WI38 (cell line): Measurements from ENCODE around the gene LKAAEAR1.

Experiments
- H3K4me3 ChIP-seq: 2 replicates; pipeline ENCODE4 v1.5.1; 2011; ENCODE audit warnings: low read depth, mild to moderate bottlenecking, control low read depth, low read length
- CTCF ChIP-seq: IDR thresholded peaks from 2 replicates; pipeline ENCODE4 v1.5.1; 2012; ENCODE audit warnings: low read depth, mild to moderate bottlenecking, control low read depth, low read length

LKAAEAR1 gene

GRCh38 chr20:64056889-64057627 lies 27.1 kb downstream of the LKAAEAR1 start:
- H3K4me3 ChIP-seq: no peak overlapping the region
- no peak for TF ChIP-seq CTCF

GRCh38 chr20:64056639-64056888 lies 27.6 kb downstream of the LKAAEAR1 start:
- TF ChIP-seq CTCF: no peak
- H3K4me3 ChIP-seq: no peak overlapping the region

DNA sequence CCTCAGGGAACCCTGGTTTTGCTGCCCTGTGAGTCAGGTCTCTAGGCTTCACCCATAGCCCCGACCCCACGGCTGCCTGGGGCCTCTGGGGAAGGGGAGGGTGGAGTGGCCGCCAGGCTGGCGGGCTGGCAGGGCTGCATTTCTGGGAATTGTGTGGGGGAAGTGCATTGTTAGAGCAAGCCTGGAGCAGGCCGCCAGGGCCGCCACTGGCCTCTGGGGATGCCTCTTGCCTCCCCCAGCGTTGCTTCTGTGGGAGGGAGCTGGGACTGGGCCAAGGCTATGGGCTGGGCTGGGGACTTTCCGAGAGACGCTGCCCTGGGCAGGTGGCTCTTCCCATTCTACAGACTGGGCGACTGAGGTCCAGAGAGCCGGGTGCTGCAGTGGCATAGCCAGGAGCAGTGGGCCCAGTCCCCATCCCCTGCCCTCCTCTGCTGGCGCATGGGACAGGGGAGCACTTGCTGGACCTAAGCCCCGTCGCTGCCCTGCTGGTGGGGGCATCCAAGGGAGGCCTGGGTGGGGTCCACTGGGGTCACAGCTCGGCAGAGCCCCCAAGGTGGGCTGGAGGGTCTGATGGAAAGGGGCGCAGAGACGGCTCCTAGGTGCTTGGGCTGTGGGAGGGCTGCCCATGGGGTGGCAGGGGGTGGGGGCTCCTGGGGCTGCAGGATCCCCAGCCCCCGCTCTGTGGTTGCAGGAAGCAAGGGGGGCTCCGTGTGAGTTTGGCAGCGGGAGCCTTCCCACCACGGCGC lies 28.1 kb downstream of the LKAAEAR1 start:
- no peak overlapping the region for H3K4me3 ChIP-seq
- TF ChIP-seq CTCF: no peak

GRCh38 chr20:64055396-64055892 lies 28.8 kb downstream of the LKAAEAR1 start:
- no peak overlapping the region for H3K4me3 ChIP-seq
- TF ChIP-seq CTCF: no peak

DNA sequence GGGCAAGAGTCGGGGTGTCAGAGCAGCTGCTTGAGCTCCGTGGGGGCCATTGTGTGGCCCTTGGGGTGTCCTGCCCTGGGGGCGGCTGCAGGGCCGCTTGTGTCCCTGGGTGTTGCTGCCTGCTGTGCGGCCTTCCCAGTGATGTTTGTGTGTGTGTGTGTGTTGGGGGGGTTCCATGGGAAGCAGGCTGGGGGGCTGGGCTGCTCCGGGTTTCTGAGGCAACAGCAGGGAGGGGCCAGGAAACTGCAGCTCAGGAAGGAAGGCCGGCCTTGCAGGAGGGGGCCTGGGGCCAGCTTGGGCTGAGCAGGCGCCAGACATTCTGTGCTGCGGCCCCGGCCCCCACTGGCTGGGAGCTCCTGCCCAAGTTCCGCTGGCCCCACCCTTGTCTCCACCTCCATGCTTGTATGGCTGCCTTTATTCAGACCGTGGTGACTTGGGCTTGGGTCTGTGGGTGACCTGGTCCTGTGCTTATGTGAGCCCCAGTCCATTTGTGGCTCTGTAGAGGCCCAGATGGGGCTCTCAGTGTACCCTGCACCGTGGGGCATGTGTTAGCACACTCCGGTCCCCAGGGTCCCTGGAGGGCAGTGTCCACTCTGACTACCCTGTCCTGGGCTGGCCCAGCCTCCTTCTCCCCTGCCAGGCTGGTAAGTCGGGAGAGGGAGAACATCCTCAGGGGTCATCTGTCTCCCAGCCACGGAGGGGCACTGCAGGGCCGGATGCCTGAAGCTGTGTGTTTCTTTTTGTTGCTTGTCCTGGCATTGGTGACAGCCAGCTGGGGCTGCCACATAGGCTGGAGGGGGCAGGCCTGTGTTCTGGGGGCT lies 30.1 kb downstream of the LKAAEAR1 start:
- H3K4me3 ChIP-seq: no peak overlapping the region

DNA sequence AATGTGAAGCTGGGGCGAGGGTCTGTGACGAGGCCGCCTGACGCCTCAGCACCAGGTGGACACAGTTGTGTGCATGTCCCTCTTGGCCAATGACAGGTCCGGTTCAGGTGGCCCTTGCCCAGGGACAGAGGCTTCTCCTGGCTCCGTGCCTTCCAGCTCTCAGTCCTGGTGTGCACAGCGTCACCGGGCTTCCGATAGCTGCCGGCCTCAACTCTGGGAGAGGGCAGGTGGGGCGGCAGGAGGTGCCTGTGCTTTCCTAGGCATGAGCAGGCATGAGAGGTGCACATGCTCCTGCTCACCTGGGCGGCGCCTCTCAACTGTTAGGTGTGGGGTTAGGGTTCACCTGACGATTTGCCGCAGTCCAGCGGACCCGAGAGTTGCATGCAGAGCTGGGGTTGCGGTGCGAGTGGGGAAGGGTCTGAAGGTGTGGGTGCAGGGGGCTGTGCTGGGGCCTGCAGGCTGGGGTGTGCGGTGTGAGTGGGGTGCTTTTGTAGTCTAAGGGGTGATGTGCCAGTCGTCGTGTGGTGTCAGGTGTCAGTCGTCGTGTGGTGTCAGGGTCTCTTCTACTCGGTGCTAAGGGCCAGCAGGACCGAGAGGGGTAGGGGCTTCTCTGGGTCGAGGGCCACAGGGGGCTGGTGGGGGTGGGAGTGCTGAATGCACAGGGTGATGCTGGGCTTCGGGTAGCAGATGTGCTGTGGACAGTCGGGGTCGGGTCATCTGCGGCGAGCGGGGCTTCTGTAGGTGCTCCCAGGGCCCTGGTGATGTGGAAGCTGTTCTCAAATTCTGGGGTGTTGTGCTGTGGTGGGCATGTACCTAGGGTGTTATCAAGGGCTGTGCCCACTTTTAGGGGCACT lies 31.0 kb downstream of the LKAAEAR1 start:
- TF ChIP-seq CTCF: no peak

More for the DNA sequence above, 30.1 kb downstream of the LKAAEAR1 start:
- no peak for TF ChIP-seq CTCF

More for the DNA sequence above, 31.0 kb downstream of the LKAAEAR1 start:
- H3K4me3 ChIP-seq: no peak overlapping the region
